ENCODE results near the gene PITPNM3. TPM values are rescaled to one million over a fixed set of nuclear protein-coding genes. Genes with fewer than 3 reads are reported as not detected.

Gene PITPNM3
- total and polyA plus RNA-seq, 2 of the 8 experiments (the other 6 are each of a cell fraction or from before 2014, with no cell fraction given), result 1.7 to 3.1 TPM

DNA sequence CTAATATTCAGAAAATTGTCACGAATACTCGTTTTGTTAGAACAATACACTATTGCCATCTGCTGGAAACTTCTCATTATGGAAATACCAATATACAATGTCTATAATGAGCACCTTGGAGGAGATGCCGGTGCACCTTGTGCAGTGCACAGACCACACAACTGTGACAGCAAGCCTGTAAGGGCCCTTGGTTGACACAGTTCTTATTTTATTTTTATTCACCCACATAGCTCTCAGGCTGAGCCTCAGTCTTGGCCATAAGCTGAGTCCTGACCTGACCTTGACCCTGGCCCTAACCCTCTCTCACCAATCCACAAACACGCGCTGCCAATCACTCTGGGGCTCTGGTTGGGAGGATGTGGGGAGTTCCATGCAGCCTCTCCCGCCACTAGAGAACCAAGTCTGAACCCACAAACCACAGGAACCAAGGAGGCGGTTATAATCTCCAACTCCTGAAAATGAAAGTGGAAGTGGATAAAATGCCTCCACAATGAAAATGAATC is 129.0 kb downstream of the PITPNM3 start:
- Histone ChIP-seq H2AFZ (ENCODE audit: low read length) (no peak overlapping the region), H2BK120ac (replicated peaks; ENCODE audit: low read depth, low read length) (no peak overlapping the region), H4K8ac (ENCODE audit: extremely low read depth, insufficient read depth, low read length) (no peak overlapping the region), H3K79me2 (ENCODE audit: control insufficient read depth in 1 of 2, insufficient read depth in 2 of 2, low read length in 2 of 2) (no peaks in the 10 kb centered on the region), H4K5ac (ENCODE audit: insufficient read length, low read depth, low read length) (no peak overlapping the region), H3K23ac (ENCODE audit: insufficient read length) (no peak overlapping the region), H3K4me3 (ENCODE audit: extremely low read depth in 1 of 4, insufficient read depth in 2 of 4, low read depth in 3 of 4, low read length in 4 of 4) (no peak overlapping the region), H3K4ac (replicated peaks; ENCODE audit: insufficient read length, low read depth, low read length) (no peak overlapping the region), H3K36me3 (ENCODE audit: control insufficient read depth in 2 of 4, insufficient read depth in 4 of 4, low read length in 3 of 4) (no peaks in the 10 kb centered on the region), H2AK5ac (ENCODE audit: low read depth, low read length) (no peak overlapping the region), H2BK20ac (ENCODE audit: low read length) (no peak overlapping the region), H2BK15ac (ENCODE audit: low read length) (no peak overlapping the region), H2BK5ac (ENCODE audit: low read depth, low read length) (no peak overlapping the region), H3K56ac (replicated peaks; ENCODE audit: insufficient read length, low read depth, low read length) (no peak overlapping the region), H3K79me1 (ENCODE audit: low read depth, low read length) (no peaks in the 10 kb centered on the region), H3K14ac (ENCODE audit: insufficient read length) (no peak overlapping the region), H4K91ac (replicated peaks; ENCODE audit: insufficient read length, low read length) (no peak overlapping the region), H3K27me3 (replicated peaks in 1 of 4; ENCODE audit: control insufficient read depth in 3 of 4, extremely low read depth in 1 of 4, insufficient read depth in 3 of 4, low read length in 3 of 4) (no peaks in the 10 kb centered on the region), H3K18ac (ENCODE audit: extremely low read depth, low read length) (no peak overlapping the region), H2BK12ac (ENCODE audit: low read depth, low read length) (no peak overlapping the region), H4K20me1 (replicated peaks in 1 of 2; ENCODE audit: control insufficient read depth in 1 of 2, insufficient read depth in 2 of 2, low read length in 2 of 2) (no peaks in the 10 kb centered on the region), H3K27ac (ENCODE audit: low read depth, low read length) (no peak overlapping the region), H3K4me1 (replicated peaks in 1 of 4; ENCODE audit: control insufficient read depth in 3 of 4, insufficient read depth in 4 of 4, low read length in 3 of 4) (no peaks in the 10 kb centered on the region; a peak in 1 of 7 replicates), H3K9ac (replicated peaks in 1 of 4; ENCODE audit: extremely low read depth in 1 of 4, low read depth in 3 of 4, low read length in 3 of 4) (no peak overlapping the region), H3K4me2 (ENCODE audit: insufficient read depth in 1 of 2, low read depth in 2 of 2, low read length in 2 of 2) (no peak overlapping the region), H3K23me2 (ENCODE audit: low read depth, low read length) (peaks cover 2% of the 10 kb centered on the region; the same call in 1 of the 2 replicates), H3K9me3 (ENCODE audit: insufficient read depth in 2 of 2, low read depth in 1 of 2, low read length in 1 of 2) (peaks cover 3 to 4% of the 10 kb centered on the region in 2 experiments; a peak in 2 of 4 replicates)
- DNase-seq (ENCODE audit: low read depth in 1 of 2, low spot score in 2 of 2) (no peak), FAIRE-seq (no peak)
- POLR2A ChIA-PET (ENCODE audit: partially characterized antibody), result no interaction called here
- 80% methylated on average over 7 of the region's 7 CpGs; no CpG with 5 or more reads in 1 of the 2 experiments for WGBS, 2 experiments (ENCODE audit: extremely low coverage in 1 of 2, insufficient coverage in 1 of 2, insufficient read length in 1 of 2, insufficient replicate concordance in 2 of 2, low coverage in 1 of 2, low lambda C conversion rate in 2 of 2, missing lambda C conversion rate in 1 of 2)
- no peak for TF ChIP-seq ATF2 (IDR thresholded peaks at IDR 0.05; ENCODE audit: low read length)
- TF ChIP-seq TAF7 (optimal IDR thresholded peaks at IDR 0.05; ENCODE audit: borderline replicate concordance, low read depth, low read length), result no peak
- no peak for TF ChIP-seq RNF2 (IDR thresholded peaks at IDR 0.05; ENCODE audit: borderline replicate concordance, low read depth, low read length, missing control alignments, poor library complexity, severe bottlenecking)
- TF ChIP-seq ASH2L (IDR thresholded peaks at IDR 0.05; ENCODE audit: low read length), result no peak
- TF ChIP-seq PHF8 (conservative IDR thresholded peaks at IDR 0.05; ENCODE audit: low read depth, low read length), result no peak
- TF ChIP-seq SP1 (IDR thresholded peaks at IDR 0.05; ENCODE audit: low read depth, low read length), result no peak
- TF ChIP-seq CHD2 (IDR thresholded peaks at IDR 0.05; ENCODE audit: low read length), result no peak
- no peak for TF ChIP-seq SP4 (IDR thresholded peaks at IDR 0.05; ENCODE audit: low read length)
- no peak for TF ChIP-seq SAP30 (IDR thresholded peaks at IDR 0.05; ENCODE audit: insufficient read depth, insufficient replicate concordance, low read length)
- CTCF ChIA-PET (ENCODE audit: partially characterized antibody), result interaction anchor here (0.6 to 1.4 kb wide), 5 partner anchors 10 to 835 kb away, joined by 3 to 7 read pairs (median 4); no protein-coding TSS in a partner anchor
